Tracheal epithelial cell (primary cell): Measurements from ENCODE around the gene LPXN. TPM values are rescaled to one million over a fixed set of nuclear protein-coding genes. Genes with fewer than 3 reads are reported as not detected.

Experiments
- total RNA-seq: library from RNA; depleted of rRNA; stranded (reverse); fragments of >200 nt; gene quantifications from 2 replicates; pipeline ENCODE4 v1.2.1, GENCODE V29; 2014

Gene LPXN
- 2.1 and 7.2 TPM in 2 replicates for total RNA-seq

DNA sequence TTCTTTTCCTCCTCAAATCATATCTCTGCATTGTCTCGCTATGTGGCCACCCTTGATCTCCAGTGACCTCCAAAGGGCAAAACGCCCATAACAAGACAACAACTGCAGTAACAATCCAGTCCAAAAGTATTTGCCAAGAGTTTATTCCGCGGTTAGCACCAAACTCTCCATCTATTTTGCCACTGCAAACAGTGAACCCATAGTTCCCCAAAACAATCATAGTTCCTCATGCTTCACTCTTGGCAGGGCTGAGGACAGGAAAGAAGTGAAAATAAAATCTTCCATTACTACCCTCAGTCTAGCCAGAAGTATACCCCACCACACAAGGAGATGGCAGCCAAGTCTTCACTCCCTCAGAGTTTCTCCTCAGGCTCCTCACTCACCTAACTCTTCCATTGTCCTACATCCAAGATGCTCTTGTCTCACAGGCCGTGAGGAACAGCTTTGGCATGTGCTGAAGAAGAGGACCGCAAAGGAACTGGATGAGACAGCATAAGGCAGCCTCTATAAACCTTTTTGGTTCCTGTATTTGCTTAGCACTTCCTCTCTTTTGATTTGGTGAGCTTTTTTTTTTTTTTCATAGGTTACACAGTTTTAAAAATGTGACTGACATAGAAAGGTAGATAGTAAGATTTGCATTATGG lies at the start of gene LPXN:
Gene LPXN, minus strand, starts transcription at position 480 of the 644 bp plus-strand sequence. Its CDS starts 84 bp downstream, at position 396.

DNA sequence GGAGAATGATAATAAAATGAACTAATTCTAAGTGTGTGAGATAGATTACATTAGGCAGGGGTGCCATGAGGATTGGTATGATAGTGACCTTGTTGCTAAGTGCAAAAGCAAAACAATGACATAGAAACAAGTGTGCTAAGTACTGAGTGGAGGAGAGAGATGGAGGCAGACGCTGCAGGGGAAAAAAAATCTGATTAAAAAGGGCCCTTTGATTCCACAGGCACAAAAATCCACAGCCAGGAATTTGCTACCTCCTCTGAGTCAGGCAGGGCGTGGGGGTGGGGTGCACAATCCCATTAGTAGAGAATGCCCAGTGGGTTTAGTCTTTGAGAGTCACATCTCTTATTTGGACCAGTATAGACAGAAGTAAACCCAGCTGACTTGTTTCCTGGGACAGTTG lies 46.7 kb upstream of the LPXN start, which contains the start of gene CNTF:
Gene CNTF, plus strand, starts transcription at position 322 of the 400 bp plus-strand sequence. CDS start 88 bp downstream, outside the sequence.

DNA sequence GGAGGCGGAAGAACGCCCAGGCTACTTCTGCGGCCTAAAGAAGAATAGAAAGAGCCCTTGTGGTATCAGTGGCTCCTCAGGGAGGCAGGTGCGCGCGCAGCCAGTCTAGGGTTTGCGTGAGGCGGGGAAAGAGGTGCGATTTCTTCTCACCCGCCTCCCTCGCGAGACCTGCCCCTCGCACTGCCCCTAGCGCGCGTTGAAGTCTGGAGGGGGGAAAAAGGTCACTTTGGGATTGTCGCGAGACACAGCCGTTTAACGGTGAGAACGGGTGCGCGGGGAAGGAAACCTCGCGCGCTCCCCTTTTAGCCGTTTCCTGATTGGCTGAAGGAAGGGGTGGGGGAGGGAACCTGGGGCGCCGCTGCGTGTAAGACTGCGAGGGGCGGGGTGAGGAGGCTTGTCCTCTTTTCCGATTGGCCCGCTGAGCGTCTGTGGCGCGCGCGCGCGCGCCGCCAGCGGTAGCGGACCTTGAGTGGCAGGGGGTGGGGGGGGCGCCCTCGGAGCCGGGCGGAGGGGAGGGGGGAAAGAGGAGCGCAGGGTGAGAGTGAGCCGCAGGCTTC lies 3.1 kb upstream of the LPXN start, which contains the start of gene ZFP91:
Gene ZFP91, plus strand, starts transcription at position 429 of the 557 bp plus-strand sequence. CDS start 219 bp downstream, outside the sequence.

DNA sequence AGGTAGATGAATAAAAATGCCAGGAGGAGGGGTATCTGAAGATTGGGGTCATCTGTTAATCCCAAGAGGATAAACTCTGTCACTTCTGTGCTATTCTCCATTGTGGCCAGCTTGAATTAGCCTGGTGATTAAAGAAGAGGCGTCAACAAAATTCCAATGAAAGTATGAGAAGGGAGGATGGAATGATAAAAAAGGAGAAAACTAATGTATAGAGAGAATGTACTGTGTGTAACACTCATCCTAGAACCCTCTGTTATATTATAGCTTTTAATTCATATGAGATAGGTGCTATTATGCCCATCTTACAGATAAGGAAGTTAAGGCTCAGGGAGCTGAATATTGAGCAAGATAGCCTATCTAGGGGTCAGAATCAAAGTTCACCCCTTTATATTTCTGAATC lies 67.7 kb downstream of the LPXN start, which contains the start of gene OR5B21:
Gene OR5B21, minus strand, starts transcription at position 101 of the 400 bp plus-strand sequence. Its CDS starts 0 bp downstream, at position 101.

Other genes with a start within 250 kb of the LPXN start
- not detected in 2 replicates for gene OR5B17, start 216.8 kb downstream of the LPXN start, total RNA-seq
- not detected in 2 replicates for gene OR5B3, start 169.0 kb downstream of the LPXN start, total RNA-seq
- not detected in 2 replicates for gene OR5B2, start 147.7 kb downstream of the LPXN start, total RNA-seq
- not detected in 2 replicates for gene OR5B12, start 133.6 kb downstream of the LPXN start, total RNA-seq
- not detected in 2 replicates for gene OR5B21, start 67.8 kb downstream of the LPXN start, total RNA-seq
- gene ZFP91, start 3.2 kb upstream of the LPXN start, total RNA-seq = 47.2 and 49.2 TPM in 2 replicates
- gene CNTF, start 46.8 kb upstream of the LPXN start, total RNA-seq = 0.48 and 2.1 TPM in 2 replicates
- not detected in 2 replicates for gene GLYAT, start 156.1 kb upstream of the LPXN start, total RNA-seq